Loucy (cell line): ENCODE data around the gene RBMS3.

ENCODE experiments used
- H2AFZ ChIP-seq: fragments of 200-600 bp; sonication (generic); 2 replicates; pipeline ENCODE4 v1.6.0; 2016; ENCODE audit warnings: antibody characterized with exemption, mild to moderate bottlenecking, low read length, moderate library complexity
- H3F3A ChIP-seq: fragments of 200-600 bp; 2 replicates; pipeline ENCODE4 v1.6.0; 2016; ENCODE audit warnings: antibody characterized with exemption, low read depth, mild to moderate bottlenecking
- H3K27me3 ChIP-seq: fragments of 200-600 bp; sonication (generic); 2 replicates; pipeline ENCODE4 v1.6.1; 2014; ENCODE audit warnings: low read length, mild to moderate bottlenecking; ENCODE audit not compliant: insufficient read depth, poor library complexity, severe bottlenecking
- H3K36me3 ChIP-seq: fragments of 200-600 bp; sonication (generic); 2 replicates; pipeline ENCODE4 v1.6.1; 2016; ENCODE audit warnings: low read length; ENCODE audit not compliant: insufficient read depth
- H3K4me1 ChIP-seq: fragments of 200-600 bp; sonication (generic); 2 replicates; pipeline ENCODE4 v1.5.1; 2014; ENCODE audit warnings: low read length, mild to moderate bottlenecking; ENCODE audit not compliant: insufficient read depth, poor library complexity, severe bottlenecking
- H3K4me2 ChIP-seq: fragments of 200-600 bp; sonication (generic); 2 replicates; pipeline ENCODE4 v1.6.0; 2014; ENCODE audit warnings: antibody characterized with exemption, low read length, low read depth, mild to moderate bottlenecking; ENCODE audit not compliant: poor library complexity, severe bottlenecking
- H3K4me3 ChIP-seq: fragments of 200-600 bp; sonication (generic); 2 replicates; pipeline ENCODE4 v1.5.1; 2014; ENCODE audit warnings: low read length, mild to moderate bottlenecking, mixed read lengths; ENCODE audit not compliant: poor library complexity, severe bottlenecking
- H3K79me2 ChIP-seq: fragments of 200-600 bp; sonication (generic); 2 replicates; pipeline ENCODE4 v1.6.1; 2014; ENCODE audit warnings: low read length; ENCODE audit not compliant: insufficient read depth
- H3K9ac ChIP-seq: fragments of 200-600 bp; sonication (generic); 2 replicates; pipeline ENCODE4 v1.6.0; 2014; ENCODE audit warnings: mild to moderate bottlenecking, low read depth, low read length, moderate library complexity; ENCODE audit not compliant: poor library complexity, severe bottlenecking
- H3K9me2 ChIP-seq: fragments of 200-600 bp; sonication (generic); replicated peaks from 2 replicates; pipeline ENCODE4 v1.6.1; 2016; ENCODE audit warnings: low read depth, low read length, mixed read lengths
- H3K9me3 ChIP-seq: fragments of 200-600 bp; sonication (generic); 2 replicates; pipeline ENCODE4 v1.6.1; 2014; ENCODE audit warnings: mild to moderate bottlenecking, antibody characterized with exemption, low read length, low read depth; ENCODE audit not compliant: insufficient read depth
- H4K20me1 ChIP-seq: fragments of 200-600 bp; sonication (generic); 2 replicates; pipeline ENCODE4 v1.6.0; 2014; ENCODE audit warnings: antibody characterized with exemption, low read length, mild to moderate bottlenecking; ENCODE audit not compliant: insufficient read depth, poor library complexity, severe bottlenecking
- EZH2phosphoT487 ChIP-seq: fragments of 200-600 bp; IDR thresholded peaks from 2 replicates; pipeline ENCODE4 v1.6.1; 2018; ENCODE audit warnings: antibody characterized with exemption, mild to moderate bottlenecking, moderate library complexity, borderline replicate concordance
- TF ChIP-seq, protein P1 (sequence below): fragments of 200-600 bp; sonication (generic); conservative IDR thresholded peaks from 2 replicates; pipeline ENCODE4 v1.5.1; 2014; ENCODE audit warnings: mild to moderate bottlenecking, antibody characterized with exemption, low read length

RBMS3 gene

DNA sequence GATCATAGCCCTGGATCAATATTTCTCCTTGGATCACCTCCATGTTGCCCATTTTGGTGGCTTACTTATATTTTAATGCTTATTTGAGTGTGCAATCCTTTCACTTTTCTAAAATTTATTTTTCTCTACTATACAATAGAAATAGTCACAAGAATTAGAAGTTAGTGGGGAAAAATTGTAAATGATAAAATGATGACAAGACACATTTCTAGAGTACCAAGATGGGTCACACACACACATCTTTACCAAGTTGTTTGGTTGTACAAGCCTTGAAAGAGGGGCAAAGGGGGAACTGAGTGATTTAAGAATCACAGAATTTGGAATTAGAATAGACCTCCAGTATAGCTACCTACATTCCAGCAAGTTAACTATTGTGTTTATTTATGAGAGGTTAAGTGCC, 545.8 kb downstream of the RBMS3 start:
- H3K4me2 ChIP-seq: no peak overlapping the region
- H3K79me2 ChIP-seq: no peaks in the 10 kb centered on the region
- H3K36me3 ChIP-seq: no peaks in the 10 kb centered on the region
- H4K20me1 ChIP-seq: no peaks in the 10 kb centered on the region
- no peak for TF ChIP-seq EZH2phosphoT487
- TF ChIP-seq, protein P1, sequence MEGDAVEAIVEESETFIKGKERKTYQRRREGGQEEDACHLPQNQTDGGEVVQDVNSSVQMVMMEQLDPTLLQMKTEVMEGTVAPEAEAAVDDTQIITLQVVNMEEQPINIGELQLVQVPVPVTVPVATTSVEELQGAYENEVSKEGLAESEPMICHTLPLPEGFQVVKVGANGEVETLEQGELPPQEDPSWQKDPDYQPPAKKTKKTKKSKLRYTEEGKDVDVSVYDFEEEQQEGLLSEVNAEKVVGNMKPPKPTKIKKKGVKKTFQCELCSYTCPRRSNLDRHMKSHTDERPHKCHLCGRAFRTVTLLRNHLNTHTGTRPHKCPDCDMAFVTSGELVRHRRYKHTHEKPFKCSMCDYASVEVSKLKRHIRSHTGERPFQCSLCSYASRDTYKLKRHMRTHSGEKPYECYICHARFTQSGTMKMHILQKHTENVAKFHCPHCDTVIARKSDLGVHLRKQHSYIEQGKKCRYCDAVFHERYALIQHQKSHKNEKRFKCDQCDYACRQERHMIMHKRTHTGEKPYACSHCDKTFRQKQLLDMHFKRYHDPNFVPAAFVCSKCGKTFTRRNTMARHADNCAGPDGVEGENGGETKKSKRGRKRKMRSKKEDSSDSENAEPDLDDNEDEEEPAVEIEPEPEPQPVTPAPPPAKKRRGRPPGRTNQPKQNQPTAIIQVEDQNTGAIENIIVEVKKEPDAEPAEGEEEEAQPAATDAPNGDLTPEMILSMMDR: no peak
- H2AFZ ChIP-seq: no peak overlapping the region
- H3K9me3 ChIP-seq: no peaks in the 10 kb centered on the region
- no peak overlapping the region for H3K9ac ChIP-seq
- H3K4me1 ChIP-seq: no peaks in the 10 kb centered on the region
- no peak overlapping the region for H3K4me3 ChIP-seq
- H3F3A ChIP-seq: no peaks in the 10 kb centered on the region
- H3K9me2 ChIP-seq: no peaks in the 10 kb centered on the region
- no peaks in the 10 kb centered on the region for H3K27me3 ChIP-seq

- no peak overlapping the region for H3K4me3 ChIP-seq
Observed at GRCh38 chr3:29827756-29828155, 546.9 kb downstream of the RBMS3 start.

DNA sequence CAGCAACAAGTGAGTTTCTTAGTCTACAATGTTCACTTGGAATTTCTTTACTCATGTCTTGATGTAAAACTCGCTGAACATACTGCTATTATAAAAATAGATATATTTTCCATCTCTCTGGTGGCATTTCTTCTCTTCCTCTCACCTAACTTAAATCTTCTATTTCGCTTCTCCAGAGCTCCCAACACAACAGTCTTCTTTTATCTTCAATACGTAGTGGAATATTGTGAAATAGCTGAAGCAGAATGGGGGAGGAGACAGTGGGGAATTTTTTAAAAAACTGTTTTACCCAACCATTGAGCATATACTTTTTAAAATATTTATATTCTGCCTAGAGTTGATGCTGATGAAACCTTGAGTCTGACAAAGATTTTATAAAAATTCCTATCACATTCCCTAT, 548.5 kb downstream of the RBMS3 start:
- H4K20me1 ChIP-seq: no peaks in the 10 kb centered on the region
- H3K9me2 ChIP-seq: no peaks in the 10 kb centered on the region
- no peaks in the 10 kb centered on the region for H3K36me3 ChIP-seq
- TF ChIP-seq EZH2phosphoT487: no peak
- TF ChIP-seq, protein P1: no peak
- no peak overlapping the region for H2AFZ ChIP-seq
- no peaks in the 10 kb centered on the region for H3K9me3 ChIP-seq
- no peaks in the 10 kb centered on the region for H3K27me3 ChIP-seq
- no peaks in the 10 kb centered on the region for H3F3A ChIP-seq
- no peaks in the 10 kb centered on the region for H3K4me1 ChIP-seq
- H3K79me2 ChIP-seq: no peaks in the 10 kb centered on the region
- no peak overlapping the region for H3K4me3 ChIP-seq
- no peak overlapping the region for H3K4me2 ChIP-seq
- no peak overlapping the region for H3K9ac ChIP-seq

More at GRCh38 chr3:29827756-29828155, 546.9 kb downstream of the RBMS3 start:
- Histone ChIP-seq H3K9me2 (no peaks in the 10 kb centered on the region), H2AFZ (no peak overlapping the region), H3K9me3 (no peaks in the 10 kb centered on the region), H3K27me3 (no peaks in the 10 kb centered on the region), H3K4me2 (no peak overlapping the region), H3K79me2 (no peaks in the 10 kb centered on the region), H3F3A (no peaks in the 10 kb centered on the region), H4K20me1 (no peaks in the 10 kb centered on the region), H3K4me1 (no peaks in the 10 kb centered on the region), H3K9ac (no peak overlapping the region), H3K36me3 (no peaks in the 10 kb centered on the region)
- no peak for TF ChIP-seq EZH2phosphoT487
- TF ChIP-seq, protein P1: no peak
